K562 (cell line): ENCODE results near the gene CEBPB. TPM values are rescaled to one million over a fixed set of nuclear protein-coding genes. Genes with fewer than 3 reads are reported as not detected.

Source experiments
- CBFB ChIP-seq: sonication (generic); formaldehyde crosslinking; IDR thresholded peaks from 2 replicates; pipeline ENCODE4 v1.4.0; 2020; ENCODE audit warnings: mild to moderate bottlenecking, missing genetic modification reagents
- HLTF ChIP-seq: fragments of 450-650 bp; IDR thresholded peaks from 2 replicates; pipeline ENCODE4 v1.6.1; 2016
- SIRT6 ChIP-seq: IDR thresholded peaks from one replicate; pipeline ENCODE4 v1.6.1; 2012; ENCODE audit warnings: low read depth, mild to moderate bottlenecking, control low read depth, inconsistent platforms, low read length, moderate library complexity
- TAF1 ChIP-seq: IDR thresholded peaks from 2 replicates; pipeline ENCODE4 v1.6.1; 2011; ENCODE audit warnings: mild to moderate bottlenecking, low read length, moderate library complexity; ENCODE audit not compliant: insufficient read depth, control insufficient read depth, severe bottlenecking; ENCODE audit errors: extremely low read depth
- TEAD4 ChIP-seq, 2 experiments: sonication (generic) in 1 of 2; formaldehyde crosslinking in 1 of 2; IDR thresholded peaks; 2 replicates each; pipeline versions ENCODE4 v1.6.1 to v1.8.0; 2012 to 2022; ENCODE audit warnings: borderline replicate concordance in 1 of 2, inconsistent platforms in 1 of 2, low read length in 1 of 2, mild to moderate bottlenecking in 1 of 2, missing genetic modification reagents in 1 of 2
- ZNF12 ChIP-seq: sonication (generic); formaldehyde crosslinking; IDR thresholded peaks from 2 replicates; pipeline ENCODE4 v1.4.0; 2020; ENCODE audit warnings: mild to moderate bottlenecking, missing genetic modification reagents
- ZNF23 ChIP-seq: fragments of 250-450 bp; sonication (Bioruptor Pico); IDR thresholded peaks from 2 replicates; pipeline ENCODE4 v1.4.0; 2020; ENCODE audit warnings: mild to moderate bottlenecking
- ZNF764 ChIP-seq: fragments of 250-450 bp; sonication (Bioruptor Pico); IDR thresholded peaks from 2 replicates; pipeline ENCODE4 v1.4.0; 2020; ENCODE audit warnings: low read depth, mild to moderate bottlenecking, moderate library complexity
- polyA plus RNA-seq, 8 experiments: library from polyadenylated mRNA; depleted of rRNA in 4 of 8; stranded (reverse) in 5 of 8; unstranded in 3 of 8; fragments of >200 nt; fragmentation: Nextera tagmentation in 2 of 8; fragmentation: Illumina TruSeq in 1 of 8; extraction: Ambion mirVana in 2 of 8; extraction: Trizol in 1 of 8; gene quantifications; 2 replicates each; pipeline versions ENCODE4 v1.2.1 to v1.2.3, GENCODE V29; 2011 to 2014; ENCODE audit warnings: inconsistent platforms in 1 of 8, missing spikeins in 1 of 8
- total RNA-seq, 7 experiments: library from RNA; depleted of rRNA in 6 of 7; stranded (reverse); fragments of >200 nt in 6 of 7; fragmentation: Illumina TruSeq in 2 of 7; extraction: Trizol in 2 of 7; gene quantifications; 2 replicates each; pipeline versions ENCODE4 v1.2.1 to v1.2.3, GENCODE V29; 2011 to 2021; ENCODE audit warnings: low replicate concordance in 1 of 7
- TF ChIP-seq, protein P1 (sequence below): IDR thresholded peaks from 2 replicates; pipeline ENCODE4 v1.6.1; 2016; ENCODE audit warnings: missing genetic modification characterization, missing compliant biosample characterization
- TF ChIP-seq, protein P2 (sequence below): fragments of 250-450 bp; sonication (Bioruptor Pico); IDR thresholded peaks from 2 replicates; pipeline ENCODE4 v1.8.0; 2022; ENCODE audit warnings: inconsistent platforms
- TF ChIP-seq, protein P3 (sequence below): fragments of 250-450 bp; sonication (Bioruptor Pico); IDR thresholded peaks from 2 replicates; pipeline ENCODE4 v1.5.1; 2021; ENCODE audit warnings: mild to moderate bottlenecking

Gene CEBPB
- total and polyA plus RNA-seq, 9 of the 15 experiments (the other 6 are each of a cell fraction or from before 2014, with no cell fraction given) = 1.2 to 72.6 (median 7.8) TPM

DNA sequence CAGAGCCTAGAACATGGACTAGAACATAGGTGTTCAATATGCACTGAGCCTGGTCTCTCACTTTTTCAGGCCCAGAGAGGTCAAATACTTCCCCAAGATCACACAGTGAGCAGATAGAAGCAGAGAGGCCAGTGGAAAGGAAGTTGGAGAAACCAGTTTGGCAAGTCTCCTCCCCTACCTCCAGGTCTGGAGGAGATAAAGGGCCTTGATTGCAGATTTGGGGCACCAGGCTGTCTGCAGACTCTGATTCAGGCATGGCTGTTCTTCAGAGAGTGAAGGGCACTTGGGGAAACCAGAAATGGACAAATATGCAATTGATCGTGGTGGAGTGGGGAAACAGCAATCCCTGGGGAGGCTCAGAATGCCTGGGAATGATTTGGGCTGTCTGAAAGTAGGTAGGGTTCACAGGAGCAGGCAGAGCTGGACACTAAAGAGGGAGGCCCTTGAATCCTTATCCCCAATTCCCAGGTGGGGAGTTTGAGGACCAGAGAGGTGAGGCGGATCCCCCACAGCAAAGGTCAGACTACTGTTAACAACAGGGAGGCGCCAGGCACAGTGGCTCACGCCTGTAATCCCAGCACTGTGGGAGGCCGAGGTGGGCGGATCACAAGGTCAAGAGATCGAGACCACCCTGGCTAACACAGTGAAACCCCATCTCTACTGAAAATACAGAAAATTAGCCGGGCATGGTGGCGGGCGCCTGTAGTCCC lies 39.4 kb upstream of the CEBPB start (continued):
- TF ChIP-seq, protein P1, sequence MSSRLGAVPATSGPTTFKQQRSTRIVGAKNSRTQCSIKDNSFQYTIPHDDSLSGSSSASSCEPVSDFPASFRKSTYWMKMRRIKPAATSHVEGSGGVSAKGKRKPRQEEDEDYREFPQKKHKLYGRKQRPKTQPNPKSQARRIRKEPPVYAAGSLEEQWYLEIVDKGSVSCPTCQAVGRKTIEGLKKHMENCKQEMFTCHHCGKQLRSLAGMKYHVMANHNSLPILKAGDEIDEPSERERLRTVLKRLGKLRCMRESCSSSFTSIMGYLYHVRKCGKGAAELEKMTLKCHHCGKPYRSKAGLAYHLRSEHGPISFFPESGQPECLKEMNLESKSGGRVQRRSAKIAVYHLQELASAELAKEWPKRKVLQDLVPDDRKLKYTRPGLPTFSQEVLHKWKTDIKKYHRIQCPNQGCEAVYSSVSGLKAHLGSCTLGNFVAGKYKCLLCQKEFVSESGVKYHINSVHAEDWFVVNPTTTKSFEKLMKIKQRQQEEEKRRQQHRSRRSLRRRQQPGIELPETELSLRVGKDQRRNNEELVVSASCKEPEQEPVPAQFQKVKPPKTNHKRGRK (tag) = no peak
- TF ChIP-seq SIRT6 = no peak
- no peak for TF ChIP-seq TAF1
- TF ChIP-seq CBFB = no peak
- TF ChIP-seq TEAD4 (IDR thresholded peaks at IDR 0.05; ENCODE audit: low read length) = peak; percentile 62
- no peak for TF ChIP-seq TEAD4 (CRISPR knock-in tag; IDR thresholded peaks at IDR 0.05; ENCODE audit: borderline replicate concordance)
- TF ChIP-seq, protein P2, sequence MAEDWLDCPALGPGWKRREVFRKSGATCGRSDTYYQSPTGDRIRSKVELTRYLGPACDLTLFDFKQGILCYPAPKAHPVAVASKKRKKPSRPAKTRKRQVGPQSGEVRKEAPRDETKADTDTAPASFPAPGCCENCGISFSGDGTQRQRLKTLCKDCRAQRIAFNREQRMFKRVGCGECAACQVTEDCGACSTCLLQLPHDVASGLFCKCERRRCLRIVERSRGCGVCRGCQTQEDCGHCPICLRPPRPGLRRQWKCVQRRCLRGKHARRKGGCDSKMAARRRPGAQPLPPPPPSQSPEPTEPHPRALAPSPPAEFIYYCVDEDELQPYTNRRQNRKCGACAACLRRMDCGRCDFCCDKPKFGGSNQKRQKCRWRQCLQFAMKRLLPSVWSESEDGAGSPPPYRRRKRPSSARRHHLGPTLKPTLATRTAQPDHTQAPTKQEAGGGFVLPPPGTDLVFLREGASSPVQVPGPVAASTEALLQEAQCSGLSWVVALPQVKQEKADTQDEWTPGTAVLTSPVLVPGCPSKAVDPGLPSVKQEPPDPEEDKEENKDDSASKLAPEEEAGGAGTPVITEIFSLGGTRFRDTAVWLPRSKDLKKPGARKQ (CRISPR knock-in tag) = no peak
- TF ChIP-seq ZNF764 (CRISPR knock-in tag) = no peak
- TF ChIP-seq ZNF12 (CRISPR knock-in tag) = 0 out of 2 replicates have a peak, but pooled peaks have one; percentile 7
- TF ChIP-seq HLTF = no peak
- no peak for TF ChIP-seq ZNF23 (CRISPR knock-in tag)
- TF ChIP-seq, protein P3, sequence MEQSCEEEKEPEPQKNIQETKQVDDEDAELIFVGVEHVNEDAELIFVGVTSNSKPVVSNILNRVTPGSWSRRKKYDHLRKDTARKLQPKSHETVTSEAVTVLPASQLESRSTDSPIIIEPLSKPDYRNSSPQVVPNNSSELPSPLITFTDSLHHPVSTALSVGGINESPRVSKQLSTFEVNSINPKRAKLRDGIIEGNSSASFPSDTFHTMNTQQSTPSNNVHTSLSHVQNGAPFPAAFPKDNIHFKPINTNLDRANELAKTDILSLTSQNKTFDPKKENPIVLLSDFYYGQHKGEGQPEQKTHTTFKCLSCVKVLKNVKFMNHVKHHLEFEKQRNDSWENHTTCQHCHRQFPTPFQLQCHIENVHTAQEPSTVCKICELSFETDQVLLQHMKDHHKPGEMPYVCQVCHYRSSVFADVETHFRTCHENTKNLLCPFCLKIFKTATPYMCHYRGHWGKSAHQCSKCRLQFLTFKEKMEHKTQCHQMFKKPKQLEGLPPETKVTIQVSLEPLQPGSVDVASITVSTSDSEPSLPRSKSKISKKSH (CRISPR knock-in tag) = no peak
- TF ChIP-seq, all 486 proteins: peak for 28
